CMK (cell line): ENCODE data around the gene NOXRED1.
"Not testable (repeated sequence)": the region's sequence is repeated elsewhere in the genome, so short reads cannot be mapped to it uniquely, and the experiment has no call there.

ENCODE experiments used
- DNase-seq: peaks from one replicate; pipeline ENCODE4 v3.0.0-alpha.2; 2010; ENCODE audit warnings: low read depth

Gene NOXRED1, protein sequence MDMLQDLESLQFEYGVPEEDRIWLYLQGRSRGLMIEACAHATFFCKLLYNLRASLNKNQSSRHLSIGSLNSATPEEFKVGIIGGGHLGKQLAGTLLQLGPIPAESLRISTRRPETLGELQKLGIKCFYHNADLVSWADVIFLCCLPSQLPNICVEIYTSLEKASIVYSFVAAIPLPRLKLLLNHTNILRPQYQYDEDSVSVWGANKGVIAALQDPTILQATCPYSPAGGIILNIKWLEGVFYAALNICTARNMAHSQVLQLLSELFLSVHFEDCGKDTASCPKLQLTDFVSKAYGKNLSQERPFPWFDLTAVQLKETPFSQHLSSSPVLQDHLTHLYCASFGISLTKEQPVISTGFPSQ

DNA sequence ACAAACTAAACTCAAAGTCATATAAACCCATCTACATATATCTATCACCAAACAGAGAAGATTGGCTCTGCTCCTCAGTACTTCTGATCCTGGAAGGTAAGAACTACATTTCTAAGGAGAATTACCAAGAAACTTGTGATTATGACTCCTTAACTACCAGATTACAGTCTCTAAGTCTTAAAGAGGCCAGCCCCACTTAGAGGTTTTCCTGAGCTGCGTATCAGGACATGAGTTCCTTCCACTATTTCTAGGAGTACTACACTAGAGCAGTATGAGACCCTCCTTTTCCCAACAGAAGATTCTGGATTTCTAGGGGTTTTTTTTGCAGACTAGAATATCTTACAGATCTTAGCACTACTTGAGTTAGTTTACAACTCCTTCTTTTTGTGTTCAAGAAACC is at the start of gene NOXRED1:
Gene NOXRED1 (minus strand): TSS at position 101 of the 400 bp plus-strand sequence. CDS start 634 bp downstream, outside the sequence.
- DNase-seq: no peak

DNA sequence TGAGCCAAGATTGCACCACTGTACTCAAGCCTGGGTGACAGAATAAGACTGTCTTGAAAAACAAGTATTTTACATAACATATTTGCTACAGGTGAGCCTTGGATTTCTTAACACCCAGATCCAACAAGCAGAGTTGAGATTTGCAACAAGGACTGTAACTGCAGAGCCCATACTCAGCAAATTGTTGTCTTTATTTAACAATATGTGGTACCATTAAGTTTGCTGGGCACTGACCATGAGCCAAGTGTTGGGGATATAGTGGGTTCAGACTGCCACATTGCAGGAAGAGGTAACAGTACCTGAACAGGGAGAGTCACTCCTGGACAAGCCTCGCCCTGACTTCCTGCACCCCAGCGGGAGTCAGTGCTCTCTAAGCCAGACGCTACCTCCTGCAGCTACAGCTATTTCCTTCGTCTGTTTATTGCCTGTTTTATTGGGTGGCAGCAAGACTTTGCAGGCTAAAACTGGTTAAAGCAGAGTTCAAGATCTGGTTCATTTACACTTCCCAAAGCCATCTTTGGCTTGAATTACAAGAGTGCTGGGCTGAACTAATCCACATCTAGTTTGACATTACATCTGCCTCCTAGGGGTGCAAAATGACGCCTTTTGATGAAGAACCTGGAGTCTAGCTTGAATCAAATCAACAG is 47.0 kb upstream of the NOXRED1 start:
- no peak for DNase-seq

DNA sequence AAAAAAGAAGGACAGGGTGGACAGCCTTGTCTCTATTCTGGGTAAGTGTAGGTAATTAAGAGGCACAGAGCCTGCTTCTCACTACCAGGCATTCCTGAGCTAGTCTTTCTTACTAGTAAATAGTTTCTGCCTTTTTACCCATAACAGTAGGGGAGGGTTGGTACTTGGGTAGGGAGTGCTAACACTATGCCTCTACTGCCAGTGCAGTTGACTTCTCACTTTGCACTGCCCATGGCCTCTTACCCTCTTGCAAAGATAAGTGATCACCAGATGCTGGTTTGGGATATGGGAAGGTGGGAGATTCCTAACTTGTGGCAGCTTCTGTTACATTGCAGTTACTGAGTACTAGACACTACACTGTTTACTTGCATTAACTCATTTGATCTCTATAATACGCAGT is 46.2 kb upstream of the NOXRED1 start:
- no peak for DNase-seq

DNA sequence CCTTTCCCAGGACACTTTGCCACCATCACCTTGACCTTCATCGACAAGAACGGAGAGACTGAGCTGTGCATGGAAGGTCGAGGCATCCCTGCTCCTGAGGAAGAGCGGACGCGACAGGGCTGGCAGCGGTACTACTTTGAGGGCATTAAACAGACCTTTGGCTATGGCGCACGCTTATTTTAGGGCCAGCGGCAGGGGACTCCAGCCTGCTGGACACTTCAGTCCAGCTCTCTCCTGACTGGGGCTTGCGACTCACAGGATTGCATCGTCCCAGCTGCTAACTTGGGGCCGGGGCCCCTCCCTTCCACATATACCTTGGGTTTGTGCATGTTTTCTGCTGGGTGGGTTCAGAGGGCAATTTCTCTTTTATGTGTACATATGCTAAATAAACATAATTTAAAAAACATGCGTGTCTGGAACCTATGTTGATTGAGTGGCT is 45.8 kb upstream of the NOXRED1 start:
- no peak for DNase-seq

DNA sequence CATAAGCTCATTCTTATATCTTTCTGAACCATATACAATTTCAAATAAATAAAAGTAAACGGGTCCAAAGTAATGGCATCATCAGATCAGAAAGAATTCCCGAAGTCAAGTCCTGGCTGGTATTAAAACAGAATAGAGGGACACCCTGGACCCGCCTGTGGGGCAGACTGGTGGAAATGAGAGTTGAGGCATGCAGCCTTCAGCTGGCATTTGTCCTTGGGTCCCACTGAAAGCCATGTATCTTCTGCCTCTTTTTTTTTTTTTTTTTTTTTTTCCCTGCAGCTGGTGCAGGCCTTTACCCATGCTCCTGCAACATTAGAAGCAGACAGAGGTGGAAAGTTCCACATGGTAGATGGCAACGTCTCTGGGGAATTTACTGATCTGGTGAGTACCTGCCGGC is 44.5 kb upstream of the NOXRED1 start:
- DNase-seq: no peak

DNA sequence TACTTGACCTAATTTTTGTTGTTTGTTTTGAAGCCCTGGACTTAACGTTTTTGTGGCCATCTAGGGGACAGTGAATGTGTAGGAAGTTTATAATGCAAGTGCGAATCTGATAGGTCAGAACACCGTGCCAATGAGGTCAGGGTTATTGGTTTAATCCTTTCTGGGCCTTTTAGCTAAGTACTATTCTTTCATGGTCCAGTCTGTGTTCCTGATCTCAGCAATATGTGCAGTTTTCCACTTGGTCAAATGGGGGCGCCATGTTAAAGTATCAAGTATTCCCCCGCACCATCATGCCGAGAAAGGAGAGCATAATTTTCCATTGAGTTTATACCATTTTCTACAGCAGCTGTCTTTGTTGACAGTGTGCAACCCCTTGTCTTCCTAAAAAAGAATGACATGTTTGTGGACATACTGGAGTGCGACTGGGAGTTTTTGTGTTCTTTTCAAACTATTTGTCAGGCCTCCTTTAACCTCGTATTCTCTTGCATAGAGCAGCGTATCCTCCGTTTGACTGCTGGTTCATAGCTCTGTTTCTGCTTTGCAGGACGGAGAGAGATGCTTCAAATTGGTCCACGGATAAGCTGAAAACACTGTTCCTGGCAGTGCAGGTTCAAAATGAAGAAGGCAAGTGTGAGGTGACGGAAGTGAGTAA is 35.9 kb upstream of the NOXRED1 start:
- peak; percentile 27 for DNase-seq

DNA sequence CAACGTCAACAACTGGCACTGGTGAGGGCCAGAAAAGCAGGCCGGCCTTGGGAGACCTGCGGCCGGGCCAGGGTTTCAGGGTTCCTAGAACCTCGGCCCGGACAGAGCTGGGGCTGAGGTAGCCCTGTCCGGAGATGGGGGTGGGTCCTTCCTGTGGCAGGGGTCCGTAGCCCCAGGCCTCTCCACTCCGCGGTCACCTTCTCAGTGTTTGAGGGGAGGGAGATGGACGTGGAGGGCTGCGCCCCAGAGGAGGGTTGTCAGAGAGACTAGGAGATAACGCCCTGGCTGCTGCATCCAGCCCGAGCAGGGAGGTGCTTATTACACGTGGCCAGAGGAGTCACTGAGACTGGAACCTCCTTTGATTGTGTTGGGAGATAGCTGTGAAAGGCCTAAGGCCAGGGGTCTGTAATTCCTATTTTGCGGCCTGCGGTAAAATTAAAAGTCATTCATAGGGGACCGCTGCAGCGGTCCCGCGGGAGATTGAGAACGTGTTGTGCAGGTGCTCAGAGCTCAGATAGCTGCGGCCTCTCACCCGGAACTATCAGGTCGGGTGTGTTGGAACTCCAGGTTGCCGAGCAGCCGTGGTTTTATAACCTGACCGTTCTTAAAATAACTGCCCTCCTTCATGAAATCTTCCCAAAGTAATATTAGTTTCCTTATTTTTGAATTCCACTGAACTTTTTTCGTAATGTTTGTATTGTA is 35.1 kb upstream of the NOXRED1 start:
- peak; percentile 17 for DNase-seq

DNA sequence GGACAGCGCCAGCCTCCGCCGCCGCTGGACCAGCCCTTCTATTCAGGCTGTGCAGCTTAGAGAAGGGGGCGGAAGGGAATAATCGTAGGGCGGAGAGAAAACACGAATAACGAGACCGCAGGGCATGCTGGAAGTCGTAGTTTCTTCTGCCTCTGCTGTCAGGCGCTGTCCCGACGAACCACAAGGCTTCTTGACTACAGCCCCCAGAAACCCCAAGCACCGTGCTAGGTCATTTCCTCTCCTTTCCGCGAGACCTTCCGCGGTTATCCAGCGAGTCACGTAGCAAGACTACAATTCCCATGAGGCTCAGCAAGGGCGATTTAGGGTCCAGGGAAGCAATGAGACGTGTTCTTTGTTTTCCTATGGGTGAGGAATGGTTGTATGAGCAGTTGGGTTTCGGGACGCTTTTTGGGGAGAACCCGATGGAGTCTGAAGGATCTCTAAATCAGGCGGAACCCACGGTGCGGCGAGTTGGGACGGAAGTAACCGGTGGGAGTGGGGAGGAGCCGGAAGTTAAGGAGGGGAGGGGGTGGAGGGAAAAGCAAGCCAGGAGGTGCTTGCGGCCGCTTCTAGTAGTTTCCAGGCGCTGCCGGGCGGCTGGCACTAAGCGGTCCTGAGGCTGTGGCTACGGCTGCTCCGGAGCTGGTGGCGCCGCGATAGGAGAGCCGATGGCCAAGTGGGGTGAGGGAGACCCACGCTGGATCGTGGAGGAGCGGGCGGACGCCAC is 34.4 kb upstream of the NOXRED1 start, which contains the start of the genes AHSA1 and VIPAS39:
Gene AHSA1 (plus strand): TSS at position 572 of the 727 bp plus-strand sequence. CDS start 97 bp downstream, at position 669.
Gene VIPAS39 (minus strand): TSS at position 80 of the 727 bp plus-strand sequence. CDS start 3,499 bp downstream, outside the sequence.
- peak; percentile 92 for DNase-seq

DNA sequence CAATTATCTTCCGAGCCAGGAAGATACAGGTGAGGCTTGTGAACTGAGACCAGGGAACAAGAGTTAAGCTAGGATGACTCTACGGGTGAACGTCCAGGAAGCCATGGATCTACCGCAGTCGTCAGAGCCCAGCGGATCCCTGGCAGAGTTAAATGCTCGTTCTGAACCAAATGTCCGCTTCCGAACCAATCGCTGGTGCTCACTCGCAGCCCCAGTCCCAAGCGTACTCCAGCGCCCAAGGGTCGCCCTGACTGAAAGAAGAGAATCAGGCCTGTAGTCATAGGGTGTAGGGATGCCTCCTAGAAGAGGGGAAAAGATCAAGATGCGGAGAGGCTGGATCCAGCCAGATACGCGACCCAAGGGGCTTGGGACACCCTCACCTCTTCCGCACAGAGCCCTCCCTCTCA is 33.8 kb upstream of the NOXRED1 start:
- DNase-seq: no peak

DNA sequence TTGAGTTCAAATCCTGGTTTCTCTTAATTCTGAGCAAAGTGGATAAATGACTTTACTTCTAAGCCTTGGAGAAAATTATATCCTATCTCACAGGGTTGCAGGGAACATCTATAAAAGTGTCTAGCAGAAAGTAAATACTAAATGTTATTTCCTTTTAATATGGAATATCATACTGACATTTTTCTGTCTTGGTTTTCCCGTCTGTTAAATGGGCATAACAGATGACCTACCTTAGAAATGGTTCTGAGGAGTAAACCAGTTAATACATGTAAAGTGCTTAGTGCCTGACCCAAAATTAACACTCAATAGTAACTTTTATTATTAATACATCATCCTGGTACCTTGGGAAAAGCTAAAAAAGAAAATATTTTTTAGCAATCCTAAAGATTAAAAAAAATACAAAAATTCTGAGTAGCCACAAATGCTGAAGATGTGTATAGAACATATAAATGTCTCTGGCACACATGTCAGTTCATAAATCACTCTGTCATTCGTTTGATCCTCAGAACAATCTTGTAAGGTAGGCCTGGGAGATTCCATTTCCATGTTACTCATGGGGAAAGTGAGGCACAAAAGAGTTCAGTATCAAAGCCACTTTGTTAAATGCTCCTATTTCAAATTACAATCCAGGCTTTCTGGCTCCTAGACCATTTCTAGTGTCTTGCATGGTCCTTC is 32.8 kb upstream of the NOXRED1 start:
- no peak for DNase-seq

DNA sequence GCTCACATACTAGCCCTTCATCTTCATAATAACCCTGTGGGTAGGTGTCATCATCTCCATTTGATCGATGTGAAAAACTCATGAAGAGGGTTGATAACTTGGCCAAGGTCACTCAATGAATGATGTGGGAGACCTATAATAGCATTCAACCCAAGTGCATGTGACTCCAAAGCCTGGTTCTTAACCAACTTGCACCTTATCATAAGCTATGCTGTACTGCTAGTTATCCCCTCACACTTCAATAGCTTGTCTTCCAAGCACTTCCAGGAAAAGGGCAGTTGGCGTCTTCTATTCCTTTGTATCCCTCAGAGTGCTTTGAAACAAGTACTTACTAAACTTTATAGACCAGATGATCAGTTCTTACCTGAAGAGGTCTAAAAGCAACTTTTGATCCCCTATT is 18.9 kb upstream of the NOXRED1 start:
- no peak for DNase-seq

DNA sequence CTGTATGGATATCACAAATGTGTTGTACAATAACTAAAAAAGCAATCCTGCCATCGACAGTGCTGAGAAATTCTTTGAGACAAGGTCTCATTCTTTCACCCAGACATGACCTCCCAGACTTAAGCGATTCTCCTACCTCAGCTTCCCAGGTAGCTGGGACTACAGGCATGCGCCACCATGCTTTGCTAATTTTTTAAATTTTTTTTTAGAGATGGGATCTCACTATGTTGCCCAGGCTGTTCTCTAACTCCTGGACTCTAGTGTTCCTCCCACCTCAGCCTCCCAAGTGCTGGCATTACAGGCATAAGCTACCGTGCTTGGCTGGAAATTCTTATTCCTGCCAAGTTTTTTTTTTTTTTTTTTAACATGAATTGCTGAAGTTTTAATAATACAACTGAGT is 16.5 kb upstream of the NOXRED1 start:
- no peak for DNase-seq

DNA sequence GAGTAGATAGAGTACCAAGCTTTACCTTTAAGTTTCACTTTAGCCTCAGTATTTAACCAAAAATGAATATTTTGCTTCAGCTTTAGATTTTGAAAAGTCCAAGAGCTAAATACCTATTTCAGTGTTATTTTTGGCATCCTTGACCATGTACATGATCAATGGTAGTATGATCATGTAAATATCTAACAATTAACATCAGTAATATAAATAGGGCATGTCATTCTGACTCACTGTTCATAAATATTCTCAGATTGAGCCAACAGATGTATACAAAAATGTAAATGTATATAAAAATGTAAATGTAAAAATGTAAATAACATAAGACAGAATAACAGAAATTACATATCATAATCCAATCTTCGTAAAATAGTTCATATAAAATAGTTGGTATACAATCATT is 15.3 kb upstream of the NOXRED1 start:
- DNase-seq: no peak

DNA sequence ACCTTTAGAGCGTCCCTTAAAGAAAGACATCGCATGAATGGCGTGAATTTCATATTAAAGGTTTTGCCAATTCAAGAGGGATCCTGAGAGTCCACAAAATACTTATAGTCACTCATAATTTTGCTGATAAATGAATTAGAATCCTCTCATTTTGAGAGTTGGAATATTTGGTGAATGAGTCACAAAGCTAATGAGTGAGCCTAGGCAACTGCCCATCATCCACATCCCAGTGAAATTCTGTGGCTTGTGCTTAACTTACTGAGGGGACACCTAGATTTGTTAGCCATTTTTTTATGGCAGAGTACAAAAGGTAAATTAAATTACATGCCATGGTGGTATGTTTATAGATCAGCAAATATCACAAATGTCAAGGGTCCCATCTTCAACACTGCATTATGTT is 12.7 kb upstream of the NOXRED1 start:
- no peak for DNase-seq

DNA sequence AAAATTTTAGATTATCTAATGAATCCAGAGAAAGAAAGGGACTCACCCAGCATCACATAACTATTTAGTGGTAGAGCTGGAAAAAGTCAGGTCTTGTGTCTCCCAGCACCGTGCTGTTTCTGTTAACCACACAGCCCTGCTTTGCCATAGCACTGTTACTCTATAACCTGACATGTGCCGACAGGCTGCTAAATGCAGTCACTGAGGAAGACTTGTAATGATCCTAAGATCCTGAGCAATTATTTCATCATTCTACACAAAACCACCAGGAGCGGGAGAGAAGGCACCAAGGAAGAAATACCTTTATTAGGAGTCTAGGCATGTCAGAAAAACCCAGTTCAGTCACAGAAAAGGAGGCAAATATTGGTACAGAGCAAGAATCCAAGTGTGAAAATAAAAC is 3.1 kb upstream of the NOXRED1 start:
- DNase-seq: no peak

DNA sequence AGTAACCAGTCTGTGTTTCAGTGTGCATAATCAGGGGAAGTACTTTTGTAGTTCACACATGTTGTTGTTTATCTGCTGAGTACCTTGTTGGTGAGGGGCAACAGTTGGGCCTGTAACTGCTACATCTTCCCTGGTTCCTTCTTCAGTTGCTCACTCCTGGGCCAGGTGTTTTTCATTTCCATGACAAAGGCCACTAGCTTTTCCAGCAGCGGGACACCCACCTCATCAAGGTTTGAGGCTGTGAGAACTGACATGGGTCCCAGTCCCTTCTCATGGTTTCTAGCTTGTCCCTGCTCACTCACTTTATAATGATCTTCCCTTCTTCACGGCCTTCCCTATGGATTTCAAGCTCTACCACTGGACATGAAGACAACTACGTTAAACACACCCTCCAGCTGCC is 1.5 kb upstream of the NOXRED1 start:
- DNase-seq: no peak

DNA sequence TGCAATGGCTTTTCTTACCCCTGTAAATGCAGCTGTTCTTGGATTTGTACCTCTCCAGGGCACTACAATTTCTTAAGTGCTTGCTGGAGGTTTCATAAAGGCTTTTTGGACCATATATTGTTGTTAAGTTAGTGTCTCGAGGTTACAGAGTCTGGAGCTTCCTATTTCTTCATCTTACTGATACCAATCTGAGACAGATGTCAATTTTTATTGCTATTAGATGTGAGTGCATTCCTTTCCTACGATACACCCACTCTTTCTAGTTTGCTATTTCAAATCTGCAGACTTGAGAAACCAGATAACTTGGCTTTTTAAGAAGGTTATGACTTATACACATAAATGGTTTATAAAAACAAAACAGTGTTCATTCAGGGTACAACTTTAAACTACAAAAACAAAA is 2.1 kb downstream of the NOXRED1 start:
- no peak for DNase-seq

DNA sequence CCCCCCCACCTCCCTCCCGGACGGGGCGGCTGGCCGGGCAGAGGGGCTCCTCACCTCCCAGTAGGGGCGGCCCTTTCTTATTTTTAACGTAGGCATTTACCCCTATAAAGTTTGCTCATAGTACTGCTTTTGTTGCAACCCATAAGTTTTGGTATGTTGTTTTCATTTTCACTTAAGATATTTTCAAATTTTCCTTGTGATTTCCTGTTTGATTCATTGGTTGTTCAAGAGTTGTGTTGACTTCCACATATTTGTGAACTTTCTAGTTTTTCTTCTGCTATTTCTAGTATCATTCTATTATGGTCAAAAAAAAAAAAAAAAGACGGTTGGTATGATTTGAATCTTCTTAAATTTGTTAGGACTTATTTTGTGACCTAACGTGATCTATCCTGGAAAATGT is 6.5 kb downstream of the NOXRED1 start:
- DNase-seq: no peak

DNA sequence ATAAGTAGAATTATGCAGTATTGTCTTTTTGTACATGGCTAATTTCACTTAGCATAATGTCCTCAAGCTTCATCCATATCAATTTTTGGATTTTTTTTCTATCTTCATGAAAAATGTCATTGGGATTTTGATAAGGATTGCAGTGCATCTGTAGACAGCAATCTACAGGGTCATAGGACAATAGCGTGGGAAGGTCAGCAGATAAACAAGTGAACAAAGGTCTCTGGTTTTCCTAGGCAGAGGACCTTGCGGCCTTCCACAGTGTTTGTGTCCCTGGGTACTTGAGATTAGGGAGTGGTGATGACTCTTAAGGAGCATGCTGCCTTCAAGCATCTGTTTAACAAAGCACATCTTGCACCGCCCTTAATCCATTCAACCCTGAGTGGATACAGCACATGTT is 7.2 kb downstream of the NOXRED1 start:
- DNase-seq: not testable (repeated sequence)

DNA sequence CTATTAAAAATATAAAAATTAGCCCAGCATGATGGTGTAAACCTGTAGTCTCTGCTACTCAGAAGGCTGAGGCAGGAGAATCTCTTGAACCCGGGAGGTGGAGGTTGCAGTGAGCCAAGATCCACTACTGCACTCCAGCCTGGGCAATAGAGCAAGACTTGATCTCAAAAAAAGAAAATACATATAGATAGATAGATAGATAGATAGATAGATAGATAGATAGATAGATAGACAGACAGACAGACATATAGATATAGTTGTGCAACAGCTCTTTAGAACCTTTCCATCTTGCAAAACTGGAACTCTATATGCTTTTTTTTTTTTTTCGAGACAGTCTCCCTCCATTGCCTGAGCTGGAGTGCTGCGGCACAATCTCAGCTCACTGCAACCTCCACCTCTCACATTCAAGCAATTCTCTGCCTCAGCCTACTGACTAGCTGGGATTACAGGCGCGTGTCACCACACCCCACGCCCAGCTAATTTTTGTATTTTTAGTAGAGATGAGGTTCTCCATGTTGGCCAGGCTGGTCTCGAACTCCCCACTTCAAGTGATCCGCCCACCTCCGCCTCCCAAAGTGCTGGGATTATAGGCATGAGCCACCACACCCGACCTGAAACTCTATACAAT is 7.8 kb downstream of the NOXRED1 start:
- DNase-seq: not testable (repeated sequence)

DNA sequence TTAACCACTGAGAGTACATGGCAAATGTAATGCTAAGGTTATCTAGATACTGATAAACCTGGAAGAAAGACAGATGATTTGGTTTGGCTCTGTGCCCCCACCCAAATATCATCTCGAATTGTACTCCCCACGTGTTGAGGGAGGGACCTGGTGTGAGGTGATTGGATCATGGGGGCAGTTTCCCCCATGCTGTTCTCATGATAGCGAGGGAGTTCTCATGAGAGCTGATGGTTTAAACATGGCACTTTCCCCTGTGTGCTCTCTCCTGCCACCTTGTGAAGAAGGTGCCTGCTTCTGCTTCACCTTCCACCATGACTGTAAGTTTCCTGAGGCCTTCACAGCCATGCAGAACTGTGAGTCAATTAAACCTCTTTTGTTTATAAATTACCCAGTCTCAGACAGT is 14.2 kb downstream of the NOXRED1 start:
- DNase-seq: no peak
